Measurements from ENCODE around the gene IMPA2. TPM values are rescaled to one million over a fixed set of nuclear protein-coding genes. Genes with fewer than 3 reads are reported as not detected.

IMPA2 gene
- total and polyA plus RNA-seq, 10 of the 15 experiments (the other 5 are each of a cell fraction or from before 2014, with no cell fraction given) = 0.24 to 21.0 (median 11.4) TPM

GRCh38 chr18:12031846-12032245 lies 50.5 kb downstream of the IMPA2 start:
- no TSS peak for BruUV-seq (replicated peaks)
- Histone ChIP-seq H3K9ac (ENCODE audit: control insufficient read depth, insufficient read depth, low read length) (no peak overlapping the region), H3K79me2 (ENCODE audit: control insufficient read depth, insufficient read depth, low read length) (no peaks in the 10 kb centered on the region), H3K27me3 (replicated peaks in 1 of 2; ENCODE audit: control insufficient read depth in 2 of 2, insufficient read depth in 2 of 2, low read length in 1 of 2) (no peaks in the 10 kb centered on the region), H3K4me1 (ENCODE audit: control insufficient read depth, insufficient read depth, low read length) (no peaks in the 10 kb centered on the region), H3K9me3 (replicated peaks; ENCODE audit: control insufficient read depth, insufficient read depth, low read length) (no peaks in the 10 kb centered on the region), H3K36me3 (ENCODE audit: control insufficient read depth in 2 of 2, insufficient read depth in 2 of 2, low read length in 1 of 2) (no peaks in the 10 kb centered on the region), H3K4me2 (ENCODE audit: control insufficient read depth, insufficient read depth) (no peak overlapping the region), H2AFZ (ENCODE audit: control insufficient read depth, low read depth, low read length) (no peak overlapping the region), H3K4me3 (no peak overlapping the region), H4K20me1 (ENCODE audit: control insufficient read depth, insufficient read depth) (no peaks in the 10 kb centered on the region), H3K27ac (ENCODE audit: control insufficient read depth, insufficient read depth) (no peak overlapping the region)
- ATAC-seq (no peak), FAIRE-seq (no peak), DNase-seq (ENCODE audit: low read depth, low spot score) (no peak)
- TF ChIP-seq E2F4 (IDR thresholded peaks at IDR 0.05; ENCODE audit: low read depth, low read length) (no peak), RELB (IDR thresholded peaks at IDR 0.05; ENCODE audit: low read depth) (no peak), HCFC1 (IDR thresholded peaks at IDR 0.05; ENCODE audit: low read length) (no peak), SMARCA5 (IDR thresholded peaks at IDR 0.05) (no peak), RFX5 (IDR thresholded peaks at IDR 0.05; ENCODE audit: low read depth, low read length) (no peak), USF1 (IDR thresholded peaks at IDR 0.05; ENCODE audit: borderline replicate concordance, extremely low read length, insufficient read depth, low read depth, low read length) (no peak), NBN (IDR thresholded peaks at IDR 0.05) (no peak), GATAD2B (conservative IDR thresholded peaks at IDR 0.05; ENCODE audit: low read depth) (no peak), KAT2A (conservative IDR thresholded peaks at IDR 0.05; ENCODE audit: control insufficient read depth, low read depth, low read length) (no peak), ETV6 (conservative IDR thresholded peaks at IDR 0.05 in 1 of 2, IDR thresholded peaks at IDR 0.05 in 1 of 2; ENCODE audit: borderline replicate concordance in 1 of 2, low read depth in 1 of 2) (no peak), MYB (IDR thresholded peaks at IDR 0.05; ENCODE audit: borderline replicate concordance, low read depth, low read length) (no peak), E2F8 (IDR thresholded peaks at IDR 0.05; ENCODE audit: low read depth, partially characterized antibody) (no peak)
- SMC1A ChIA-PET (ENCODE audit: uncharacterized antibody, unreplicated experiment) = no interaction called here
- CTCF ChIA-PET = interaction anchor here (1.0 kb wide), 1 partner anchor 92 kb away, joined by 3 read pairs; no protein-coding TSS in a partner anchor
- RAD21 ChIA-PET (ENCODE audit: unreplicated experiment) = no interaction called here
- in situ Hi-C loops (cut with MboI) (loop anchor here (5.0 kb wide), 1 partner anchor 300 kb away; no protein-coding TSS in a partner anchor), intact Hi-C loops (cut with micrococcal nuclease; ENCODE audit: unreplicated experiment) (no loop called here)
- POLR2A ChIA-PET = no interaction called here
- WGBS (ENCODE audit: insufficient coverage, insufficient replicate concordance, low lambda C conversion rate, missing lambda C conversion rate) = 65% methylated on average over 6 of the region's 7 CpGs

Data from GM12878 (cell line).